A673 (cell line): ENCODE data around the gene UBXN7. TPM values are rescaled to one million over a fixed set of nuclear protein-coding genes. Genes with fewer than 3 reads are reported as not detected.

Experiments
- Bru-seq: library from RNA; stranded (reverse); fragments of 400-500 nt; gene quantifications from one replicate; lab custom pipeline; 2021; lab: Mats Ljungman, UMichigan
- BruChase-seq, 2 experiments: library from RNA; stranded (reverse); fragments of 400-500 nt; gene quantifications; one replicate each; lab custom pipeline; 2021; lab: Mats Ljungman, UMichigan
- BruUV-seq: library from RNA; stranded (reverse); fragments of 400-500 nt; replicated peaks from 2 replicates; lab custom pipeline; 2021; lab: Mats Ljungman, UMichigan
- CTCF ChIA-PET: fragments of 300-600 bp; sonication (Branson Sonifier 250); formaldehyde crosslinking; loops from one replicate; lab custom pipeline; 2022; ENCODE audit warnings: antibody characterized with exemption; lab: Charles Lee
- POLR2A ChIA-PET: fragments of 300-600 bp; sonication (Branson Sonifier 250); formaldehyde crosslinking; loops from one replicate; lab custom pipeline; 2022; ENCODE audit warnings: antibody characterized with exemption; ENCODE audit not compliant: low non-redundant PET; lab: Charles Lee
- DNase-seq: peaks from one replicate; pipeline ENCODE4 v3.0.0-alpha.2; 2015; ENCODE audit warnings: low spot score
- H3K27ac ChIP-seq: fragments of 200-600 bp; sonication (generic); 2 replicates; pipeline ENCODE4 v1.5.1; 2016; ENCODE audit warnings: mixed run types, low read depth, mild to moderate bottlenecking, mixed read lengths, antibody characterized with exemption, low read length; ENCODE audit not compliant: poor library complexity, severe bottlenecking
- H3K27me3 ChIP-seq: fragments of 200-600 bp; sonication (generic); replicated peaks from 2 replicates; pipeline ENCODE4 v1.6.1; 2017; ENCODE audit warnings: mixed run types, low read depth, mild to moderate bottlenecking, mixed read lengths, antibody characterized with exemption, low read length; ENCODE audit not compliant: insufficient read depth, poor library complexity
- H3K36me3 ChIP-seq: fragments of 200-600 bp; sonication (generic); 2 replicates; pipeline ENCODE4 v1.6.1; 2016; ENCODE audit warnings: mixed run types, mild to moderate bottlenecking, mixed read lengths, antibody characterized with exemption, low read length; ENCODE audit not compliant: insufficient read depth, poor library complexity, severe bottlenecking
- H3K4me1 ChIP-seq: fragments of 200-600 bp; sonication (generic); 2 replicates; pipeline ENCODE4 v1.6.1; 2017; ENCODE audit warnings: mixed run types, mild to moderate bottlenecking, mixed read lengths, antibody characterized with exemption, low read length; ENCODE audit not compliant: insufficient read depth, poor library complexity, severe bottlenecking
- H3K4me3 ChIP-seq: fragments of 200-600 bp; sonication (generic); 2 replicates; pipeline ENCODE4 v1.5.1; 2016; ENCODE audit warnings: low read depth, mixed run types, mild to moderate bottlenecking, mixed read lengths, low read length; ENCODE audit not compliant: poor library complexity, severe bottlenecking
- H3K9me3 ChIP-seq: fragments of 200-600 bp; sonication (generic); 2 replicates; pipeline ENCODE4 v1.6.1; 2016; ENCODE audit warnings: mixed run types, low read depth, mild to moderate bottlenecking, mixed read lengths, antibody characterized with exemption, low read length; ENCODE audit not compliant: poor library complexity, severe bottlenecking
- CTCF ChIP-seq: fragments of 300-800, 200-600 bp; sonication (generic); conservative IDR thresholded peaks from 2 replicates; pipeline ENCODE4 v1.5.1; 2017; ENCODE audit warnings: low read depth, mild to moderate bottlenecking, antibody characterized with exemption, low read length, moderate library complexity, mixed read lengths
- EZH2 ChIP-seq: fragments of 200-600 bp; sonication (generic); IDR thresholded peaks from 2 replicates; pipeline ENCODE4 v1.6.1; 2017; ENCODE audit warnings: borderline replicate concordance, low read depth, mild to moderate bottlenecking, mixed read lengths, antibody characterized with exemption, low read length; ENCODE audit not compliant: poor library complexity, severe bottlenecking
- intact Hi-C: fragments of 100-400 bp; cut with micrococcal nuclease; formaldehyde crosslinking; loops from one replicate; pipeline ENCODE4 v1.10.0; 2022; ENCODE audit not compliant: unreplicated experiment
- long read RNA-seq: library from polyadenylated mRNA; stranded (forward); transcript quantifications from one replicate; pipeline ENCODE4 v2.0.0, GENCODE V29; 2022
- total RNA-seq: library from RNA; stranded (reverse); gene quantifications from 2 replicates; pipeline ENCODE4 v1.2.3, GENCODE V29; 2021

UBXN7 gene, protein sequence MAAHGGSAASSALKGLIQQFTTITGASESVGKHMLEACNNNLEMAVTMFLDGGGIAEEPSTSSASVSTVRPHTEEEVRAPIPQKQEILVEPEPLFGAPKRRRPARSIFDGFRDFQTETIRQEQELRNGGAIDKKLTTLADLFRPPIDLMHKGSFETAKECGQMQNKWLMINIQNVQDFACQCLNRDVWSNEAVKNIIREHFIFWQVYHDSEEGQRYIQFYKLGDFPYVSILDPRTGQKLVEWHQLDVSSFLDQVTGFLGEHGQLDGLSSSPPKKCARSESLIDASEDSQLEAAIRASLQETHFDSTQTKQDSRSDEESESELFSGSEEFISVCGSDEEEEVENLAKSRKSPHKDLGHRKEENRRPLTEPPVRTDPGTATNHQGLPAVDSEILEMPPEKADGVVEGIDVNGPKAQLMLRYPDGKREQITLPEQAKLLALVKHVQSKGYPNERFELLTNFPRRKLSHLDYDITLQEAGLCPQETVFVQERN
- total RNA-seq, result 92.8 and 94.2 TPM in 2 replicates
- Bru-seq, nascent RNA, result percentile 81 among the genes with signal in this experiment
- BruChase-seq, experiment 1, labeled RNA remaining after a 2-hour chase, result percentile 91 among the genes with signal in this experiment
- percentile 89 among the genes with signal in this experiment for BruChase-seq, experiment 2, labeled RNA remaining after a 6-hour chase
- long read RNA-seq, full-length matches to known transcripts, result 16 of 22 reads
- long read RNA-seq, partial matches to known transcripts, result 2 of 22 reads
- long read RNA-seq, other reads (novel, unspliced or antisense), result 4 of 22 reads

- no TSS peak for BruUV-seq
- POLR2A ChIA-PET, result interaction anchor here (0.5 to 0.7 kb wide), 7 partner anchors 15 to 1271 kb away, joined by 3 to 9 read pairs (median 4); no protein-coding TSS in a partner anchor
- CTCF ChIA-PET, result interaction anchor here (0.6 kb wide), 1 partner anchor 26 kb away, joined by 5 read pairs; no protein-coding TSS in a partner anchor
Observed at GRCh38 chr3:196432137-196432879, at the start of gene UBXN7. TSS of gene UBXN7 (minus strand) at chr3:196432427. CDS start at chr3:196432399, 28 bp downstream.

DNA sequence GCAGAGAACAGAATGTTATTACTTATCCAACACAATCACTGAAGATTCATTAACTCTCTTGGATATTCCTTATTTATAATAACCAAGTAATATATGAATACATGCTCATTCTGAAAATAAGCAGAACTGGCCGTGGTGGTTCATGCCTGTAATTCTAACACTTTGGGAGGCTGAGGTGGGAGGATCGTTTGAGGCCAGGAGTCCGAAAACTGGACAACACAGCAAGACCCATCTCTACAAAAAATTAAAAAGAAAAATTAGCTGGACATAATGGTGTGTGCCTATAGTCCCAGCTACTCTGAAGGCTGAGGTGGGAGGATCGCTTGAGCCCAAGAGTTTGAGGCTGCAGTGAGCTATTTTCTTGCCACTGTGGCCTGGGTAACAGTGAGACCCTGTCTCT, 45.5 kb upstream of the UBXN7 start:
- H3K27me3 ChIP-seq, result no peaks in the 10 kb centered on the region
- DNase-seq, result no peak
- intact Hi-C loops, result no loop called here
- no peak overlapping the region for H3K27ac ChIP-seq
- no peaks in the 10 kb centered on the region for H3K9me3 ChIP-seq
- no peaks in the 10 kb centered on the region for H3K4me1 ChIP-seq
- CTCF ChIA-PET, result interaction anchor here (0.6 kb wide), 1 partner anchor 215 kb away, joined by 3 read pairs; no protein-coding TSS in a partner anchor
- H3K4me3 ChIP-seq, result no peak overlapping the region
- no peak for TF ChIP-seq CTCF
- no peak for TF ChIP-seq EZH2
- BruUV-seq, result no TSS peak
- peaks cover 61% of the 10 kb centered on the region for H3K36me3 ChIP-seq
- POLR2A ChIA-PET, result no interaction called here

More at GRCh38 chr3:196432137-196432879, at the start of gene UBXN7:
- H3K27ac ChIP-seq, result peak within 1 kb of the TSS; percentile 84
- TF ChIP-seq EZH2, result no peak
- peak within 1 kb of the TSS; percentile 87 for H3K4me3 ChIP-seq
- peaks cover 2% of the 10 kb centered on the region for H3K36me3 ChIP-seq
- DNase-seq, result peak; percentile 95
- H3K4me1 ChIP-seq, result peaks cover 6% of the 10 kb centered on the region
- no peaks in the 10 kb centered on the region for H3K9me3 ChIP-seq
- intact Hi-C loops, result loop anchor here (5.0 kb wide), 1 partner anchor 115 kb away; the partner anchor contains the start of gene DYNLT2B
- H3K27me3 ChIP-seq, result no peaks in the 10 kb centered on the region

DNA sequence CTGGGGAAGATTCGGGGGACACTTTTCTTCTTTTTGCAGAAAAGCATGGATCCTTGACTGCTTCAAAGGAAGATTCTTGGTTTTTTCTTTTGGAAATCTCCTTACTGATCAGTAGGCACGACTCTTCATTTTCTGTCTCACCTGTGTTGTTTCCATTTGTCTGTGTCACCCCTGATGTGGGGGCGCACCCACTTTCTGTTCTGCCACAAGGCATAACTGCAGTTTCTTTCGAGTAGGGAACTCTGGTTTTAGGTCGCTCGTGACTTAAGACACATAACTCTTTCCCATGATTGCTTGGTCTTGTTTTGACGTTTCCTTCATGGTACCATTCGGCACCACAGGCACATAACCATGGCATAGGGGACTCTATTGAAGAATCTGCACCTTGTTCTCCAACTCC, 40.1 kb upstream of the UBXN7 start:
- H3K9me3 ChIP-seq, result no peaks in the 10 kb centered on the region
- intact Hi-C loops, result no loop called here
- BruUV-seq, result no TSS peak
- H3K4me3 ChIP-seq, result no peak overlapping the region
- H3K27me3 ChIP-seq, result no peaks in the 10 kb centered on the region
- no peak for DNase-seq
- no peak overlapping the region for H3K27ac ChIP-seq
- no peak for TF ChIP-seq EZH2
- no peak for TF ChIP-seq CTCF
- POLR2A ChIA-PET, result no interaction called here
- H3K36me3 ChIP-seq, result peaks cover 42% of the 10 kb centered on the region
- H3K4me1 ChIP-seq, result no peaks in the 10 kb centered on the region
- CTCF ChIA-PET, result no interaction called here
